HUES64 (cell line): ENCODE results near the gene INTS6.

Experiments used
- H3K27ac ChIP-seq: 2 replicates; pipeline ENCODE4 v1.7.0; 2013; ENCODE audit warnings: low read depth, low read length, inconsistent platforms
- H3K27me3 ChIP-seq: 2 replicates; pipeline ENCODE4 v1.6.1; 2013; ENCODE audit warnings: mild to moderate bottlenecking, low read length; ENCODE audit not compliant: insufficient read depth
- H3K36me3 ChIP-seq: 2 replicates; pipeline ENCODE4 v1.6.1; 2013; ENCODE audit warnings: mild to moderate bottlenecking, low read length; ENCODE audit not compliant: insufficient read depth
- H3K4me1 ChIP-seq: 2 replicates; pipeline ENCODE4 v1.6.1; 2013; ENCODE audit warnings: mild to moderate bottlenecking, low read length, moderate library complexity; ENCODE audit not compliant: insufficient read depth
- H3K4me3 ChIP-seq: 2 replicates; pipeline ENCODE4 v1.5.1; 2013; ENCODE audit warnings: mild to moderate bottlenecking, low read length, moderate library complexity
- H3K9ac ChIP-seq: 2 replicates; pipeline ENCODE4 v1.6.1; 2013; ENCODE audit warnings: mild to moderate bottlenecking, low read depth, low read length
- H3K9me3 ChIP-seq: 2 replicates; pipeline ENCODE4 v1.6.1; 2013; ENCODE audit warnings: low read depth, low read length; ENCODE audit not compliant: insufficient read depth
- whole genome bisulfite sequencing: fragments of 150-250, 120-280 bp; methylation state at CpG from one replicate; pipeline ENCODE4 v1.1.7; 2013; ENCODE audit warnings: missing lambda C conversion rate; 5-methylcytosine and 5-hydroxymethylcytosine counted together

INTS6 gene

GRCh38 chr13:51479199-51479523 is 26.3 kb upstream of the INTS6 start:
- Histone ChIP-seq H3K9me3 (no peaks in the 10 kb centered on the region), H3K27me3 (no peaks in the 10 kb centered on the region), H3K4me1 (no peaks in the 10 kb centered on the region), H3K9ac (no peak overlapping the region), H3K27ac (no peak overlapping the region), H3K4me3 (no peak overlapping the region), H3K36me3 (no peaks in the 10 kb centered on the region)
- 90% methylated on average over 1 of the region's 2 CpGs for WGBS

GRCh38 chr13:51478418-51479198 is 25.8 kb upstream of the INTS6 start:
- H3K4me1 ChIP-seq, result no peaks in the 10 kb centered on the region
- H3K36me3 ChIP-seq, result no peaks in the 10 kb centered on the region
- H3K27ac ChIP-seq, result no peak overlapping the region
- H3K27me3 ChIP-seq, result no peaks in the 10 kb centered on the region
- WGBS, result 87% methylated on average over 7 of the region's 8 CpGs
- H3K9me3 ChIP-seq, result no peaks in the 10 kb centered on the region
- H3K9ac ChIP-seq, result no peak overlapping the region
- H3K4me3 ChIP-seq, result no peak overlapping the region

GRCh38 chr13:51477653-51478324 is 25.0 kb upstream of the INTS6 start:
- H3K27ac ChIP-seq, result no peak overlapping the region
- no peaks in the 10 kb centered on the region for H3K27me3 ChIP-seq
- 90% methylated on average over 2 of the region's 2 CpGs for WGBS
- H3K9me3 ChIP-seq, result no peaks in the 10 kb centered on the region
- no peak overlapping the region for H3K9ac ChIP-seq
- no peak overlapping the region for H3K4me3 ChIP-seq
- H3K36me3 ChIP-seq, result no peaks in the 10 kb centered on the region
- no peaks in the 10 kb centered on the region for H3K4me1 ChIP-seq

- Histone ChIP-seq H3K4me3 (no peak overlapping the region), H3K27me3 (no peaks in the 10 kb centered on the region), H3K9me3 (no peaks in the 10 kb centered on the region), H3K4me1 (no peaks in the 10 kb centered on the region), H3K36me3 (no peaks in the 10 kb centered on the region), H3K27ac (no peak overlapping the region), H3K9ac (no peak overlapping the region)
- WGBS, result 96% methylated on average over 2 of the region's 3 CpGs
These were observed 24.3 kb upstream of the INTS6 start for GRCh38 chr13:51477149-51477548.

- Histone ChIP-seq H3K27me3 (no peaks in the 10 kb centered on the region), H3K4me3 (no peak overlapping the region), H3K9ac (no peak overlapping the region), H3K27ac (no peak overlapping the region), H3K4me1 (no peaks in the 10 kb centered on the region), H3K36me3 (no peaks in the 10 kb centered on the region), H3K9me3 (no peaks in the 10 kb centered on the region)
- 90% methylated on average over 1 of the region's 2 CpGs for WGBS
These were observed 23.1 kb upstream of the INTS6 start for GRCh38 chr13:51475727-51476501.

GRCh38 chr13:51469790-51470189 is 17.0 kb upstream of the INTS6 start:
- no peaks in the 10 kb centered on the region for H3K9me3 ChIP-seq
- no peak overlapping the region for H3K27ac ChIP-seq
- no peaks in the 10 kb centered on the region for H3K4me1 ChIP-seq
- no peak overlapping the region for H3K9ac ChIP-seq
- no peaks in the 10 kb centered on the region for H3K36me3 ChIP-seq
- no peaks in the 10 kb centered on the region for H3K27me3 ChIP-seq
- no peak overlapping the region for H3K4me3 ChIP-seq
- WGBS, result 98% methylated on average over 2 of the region's 2 CpGs

- Histone ChIP-seq H3K27me3 (no peaks in the 10 kb centered on the region), H3K4me1 (no peaks in the 10 kb centered on the region), H3K9ac (no peak overlapping the region), H3K27ac (no peak overlapping the region), H3K9me3 (no peaks in the 10 kb centered on the region), H3K36me3 (no peaks in the 10 kb centered on the region), H3K4me3 (no peak overlapping the region)
- 94% methylated on average over 3 of the region's 3 CpGs for WGBS
These were observed 14.9 kb upstream of the INTS6 start for GRCh38 chr13:51467730-51468129.

- Histone ChIP-seq H3K4me3 (no peak overlapping the region), H3K9me3 (no peaks in the 10 kb centered on the region), H3K9ac (no peak overlapping the region), H3K27me3 (no peaks in the 10 kb centered on the region), H3K4me1 (no peaks in the 10 kb centered on the region), H3K27ac (no peak overlapping the region), H3K36me3 (no peaks in the 10 kb centered on the region)
These were observed 12.3 kb upstream of the INTS6 start for GRCh38 chr13:51465124-51465523.

GRCh38 chr13:51457086-51457815 is 4.4 kb upstream of the INTS6 start:
- WGBS, result 95% methylated on average over 15 of the region's 15 CpGs

GRCh38 chr13:51456510-51456909 is 3.7 kb upstream of the INTS6 start:
- H3K4me3 ChIP-seq, result no peak overlapping the region

More at GRCh38 chr13:51457086-51457815, 4.4 kb upstream of the INTS6 start:
- no peak overlapping the region for H3K27ac ChIP-seq
- H3K4me3 ChIP-seq, result no peak overlapping the region
- H3K9me3 ChIP-seq, result peaks cover 20% of the 10 kb centered on the region
- H3K27me3 ChIP-seq, result no peaks in the 10 kb centered on the region
- H3K9ac ChIP-seq, result no peak overlapping the region
- no peaks in the 10 kb centered on the region for H3K4me1 ChIP-seq
- peaks cover 21% of the 10 kb centered on the region for H3K36me3 ChIP-seq

GRCh38 chr13:51455532-51455931 is 2.7 kb upstream of the INTS6 start:
- peaks cover 20% of the 10 kb centered on the region for H3K9me3 ChIP-seq
- H3K9ac ChIP-seq, result no peak overlapping the region
- H3K27ac ChIP-seq, result no peak overlapping the region
- peaks cover 5% of the 10 kb centered on the region for H3K4me1 ChIP-seq
- no peaks in the 10 kb centered on the region for H3K27me3 ChIP-seq
- peaks cover 26% of the 10 kb centered on the region for H3K36me3 ChIP-seq
- no peak overlapping the region for H3K4me3 ChIP-seq
- 97% methylated on average over 9 of the region's 9 CpGs for WGBS

More at GRCh38 chr13:51456510-51456909, 3.7 kb upstream of the INTS6 start:
- WGBS, result 96% methylated on average over 13 of the region's 13 CpGs
- H3K9ac ChIP-seq, result no peak overlapping the region
- peaks cover 21% of the 10 kb centered on the region for H3K36me3 ChIP-seq
- H3K27me3 ChIP-seq, result no peaks in the 10 kb centered on the region
- H3K9me3 ChIP-seq, result peaks cover 20% of the 10 kb centered on the region
- no peaks in the 10 kb centered on the region for H3K4me1 ChIP-seq
- no peak overlapping the region for H3K27ac ChIP-seq
